Measurements from ENCODE around the gene S100A1. TPM values are rescaled to one million over a fixed set of nuclear protein-coding genes. Genes with fewer than 3 reads are reported as not detected.

Gene S100A1
- total RNA-seq, 1 donor from 2014 or later, result not detected

DNA sequence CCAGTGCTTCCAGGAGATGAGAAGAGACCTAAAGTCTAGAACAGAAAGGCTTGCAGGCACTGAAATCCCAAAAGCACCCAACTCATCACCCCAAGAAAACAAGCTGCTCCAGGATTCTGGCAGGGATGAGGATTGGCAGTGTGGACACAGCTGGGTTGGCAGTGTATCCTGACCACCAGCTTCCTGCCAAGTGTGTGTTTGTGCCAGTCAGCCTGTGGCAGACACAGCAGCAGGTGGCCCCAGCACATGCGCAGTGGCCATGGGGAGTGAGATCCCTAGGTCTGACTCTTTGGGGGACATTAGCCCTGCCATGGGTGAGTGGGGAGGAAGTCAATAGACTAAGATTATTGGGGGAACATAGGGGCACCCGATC is 21.6 kb downstream of the S100A1 start:
- DNase-seq (ENCODE audit: low spot score in 2 of 2), result peak in 1 of 2 donors; percentile 68
- Histone ChIP-seq H3K9me3 (no peaks in the 10 kb centered on the region), H3K4me3 (no peak overlapping the region), H3K4me1 (peaks cover 5 to 12% of the 10 kb centered on the region in 2 donors), H3K27me3 (no peaks in the 10 kb centered on the region), H3K36me3 (peaks cover 7 to 21% of the 10 kb centered on the region in 2 donors), H3K27ac (peak overlapping the region in 1 of 2 donors; percentile 29)
- TF ChIP-seq, protein P1, sequence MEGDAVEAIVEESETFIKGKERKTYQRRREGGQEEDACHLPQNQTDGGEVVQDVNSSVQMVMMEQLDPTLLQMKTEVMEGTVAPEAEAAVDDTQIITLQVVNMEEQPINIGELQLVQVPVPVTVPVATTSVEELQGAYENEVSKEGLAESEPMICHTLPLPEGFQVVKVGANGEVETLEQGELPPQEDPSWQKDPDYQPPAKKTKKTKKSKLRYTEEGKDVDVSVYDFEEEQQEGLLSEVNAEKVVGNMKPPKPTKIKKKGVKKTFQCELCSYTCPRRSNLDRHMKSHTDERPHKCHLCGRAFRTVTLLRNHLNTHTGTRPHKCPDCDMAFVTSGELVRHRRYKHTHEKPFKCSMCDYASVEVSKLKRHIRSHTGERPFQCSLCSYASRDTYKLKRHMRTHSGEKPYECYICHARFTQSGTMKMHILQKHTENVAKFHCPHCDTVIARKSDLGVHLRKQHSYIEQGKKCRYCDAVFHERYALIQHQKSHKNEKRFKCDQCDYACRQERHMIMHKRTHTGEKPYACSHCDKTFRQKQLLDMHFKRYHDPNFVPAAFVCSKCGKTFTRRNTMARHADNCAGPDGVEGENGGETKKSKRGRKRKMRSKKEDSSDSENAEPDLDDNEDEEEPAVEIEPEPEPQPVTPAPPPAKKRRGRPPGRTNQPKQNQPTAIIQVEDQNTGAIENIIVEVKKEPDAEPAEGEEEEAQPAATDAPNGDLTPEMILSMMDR (IDR thresholded peaks at IDR 0.05), result no peak
- intact Hi-C loops (cut with DNase I), result no loop called here

DNA sequence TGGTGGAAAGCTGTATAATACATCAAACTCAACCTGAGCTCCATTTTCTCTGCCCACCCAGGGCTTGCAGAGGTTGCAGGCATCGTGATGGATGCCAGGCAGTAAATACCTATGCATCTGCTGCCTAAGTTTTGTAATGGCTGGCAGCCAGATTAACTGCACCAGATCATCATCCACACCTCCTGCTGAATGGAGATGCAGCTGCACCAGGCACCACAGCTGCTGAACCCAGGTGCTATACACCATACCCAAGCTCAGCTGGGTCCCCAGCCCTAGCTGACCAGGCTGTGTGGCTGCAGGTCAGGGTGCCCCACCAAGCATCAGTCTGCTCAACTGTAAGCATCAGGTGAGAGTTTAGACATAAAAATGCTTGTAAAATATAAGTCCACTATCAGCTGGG is 23.5 kb downstream of the S100A1 start:
- no peak for DNase-seq (ENCODE audit: low spot score in 2 of 2)
- TF ChIP-seq, protein P1 (IDR thresholded peaks at IDR 0.05), result no peak
- intact Hi-C loops (cut with DNase I), result no loop called here
- Histone ChIP-seq H3K36me3 (peaks cover 0 to 1% of the 10 kb centered on the region in 2 donors), H3K4me1 (peaks cover 5 to 12% of the 10 kb centered on the region in 2 donors), H3K9me3 (no peaks in the 10 kb centered on the region), H3K4me3 (no peak overlapping the region), H3K27ac (no peak overlapping the region), H3K27me3 (no peaks in the 10 kb centered on the region)

DNA sequence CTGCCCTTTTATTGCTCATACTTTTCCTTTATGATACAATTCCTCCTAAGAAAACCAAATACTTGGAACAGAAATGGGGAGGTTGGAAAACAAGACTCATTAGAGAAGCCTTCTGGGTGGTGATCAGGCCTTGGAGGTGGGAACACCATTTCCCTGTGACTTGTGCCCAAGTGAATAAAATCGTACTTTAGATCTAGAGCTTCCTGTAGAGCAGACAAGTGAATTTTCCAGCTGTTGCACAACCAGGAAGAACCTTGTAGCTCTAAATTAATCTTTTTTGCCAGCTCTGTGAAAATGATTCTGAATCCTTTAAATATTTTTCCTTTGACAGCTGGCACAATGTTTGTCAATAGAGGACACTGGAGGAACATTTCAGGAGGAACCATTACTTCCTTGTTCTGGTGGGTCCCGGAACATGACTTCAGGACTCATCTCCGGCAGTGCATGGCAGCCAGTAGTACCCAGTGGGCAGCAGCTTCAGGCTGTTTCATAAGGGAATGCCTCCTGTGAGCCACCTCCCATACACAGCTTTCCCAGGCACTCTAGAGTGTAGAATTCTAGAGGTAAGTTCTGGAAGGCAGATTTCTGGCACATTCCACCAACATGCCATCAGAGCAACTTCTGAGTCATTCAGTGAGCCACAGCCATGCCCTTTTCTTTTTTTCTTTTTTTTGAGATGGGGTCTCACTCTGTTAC is 24.7 kb downstream of the S100A1 start:
- TF ChIP-seq, protein P1 (IDR thresholded peaks at IDR 0.05), result no peak
- Histone ChIP-seq H3K27ac (peak overlapping the region; percentile 51 to 53), H3K36me3 (no peaks in the 10 kb centered on the region), H3K4me1 (peaks cover 5 to 14% of the 10 kb centered on the region in 2 donors), H3K27me3 (no peaks in the 10 kb centered on the region), H3K9me3 (no peaks in the 10 kb centered on the region), H3K4me3 (no peak overlapping the region)
- intact Hi-C loops (cut with DNase I), result no loop called here
- no peak for DNase-seq (ENCODE audit: low spot score in 2 of 2)

DNA sequence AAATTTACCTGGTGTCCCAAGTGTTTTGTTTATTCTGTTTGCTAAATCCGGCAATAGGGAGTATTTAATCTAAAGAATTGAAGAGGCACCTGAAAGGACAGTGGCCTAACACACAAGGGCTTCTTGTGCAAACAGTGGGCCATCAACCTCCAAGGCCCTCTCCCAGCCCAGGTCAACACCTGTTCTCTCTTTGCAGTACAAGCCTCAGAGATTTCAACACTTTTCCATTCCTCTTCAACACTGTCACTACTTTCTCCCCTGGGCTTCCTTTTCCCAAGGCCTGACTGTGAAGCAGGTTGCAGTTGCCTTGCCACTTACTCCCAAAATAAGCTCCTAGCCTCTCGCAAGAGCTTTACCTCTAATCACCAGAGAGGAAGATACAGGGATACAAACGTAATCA is 27.1 kb downstream of the S100A1 start:
- H3K27ac ChIP-seq, result no peak overlapping the region
- intact Hi-C loops (cut with DNase I), result no loop called here
- DNase-seq (ENCODE audit: low spot score in 2 of 2), result no peak
- H3K36me3 ChIP-seq, result no peaks in the 10 kb centered on the region
- no peaks in the 10 kb centered on the region for H3K9me3 ChIP-seq
- TF ChIP-seq, protein P1 (IDR thresholded peaks at IDR 0.05), result no peak
- H3K4me3 ChIP-seq, result no peak overlapping the region
- no peaks in the 10 kb centered on the region for H3K27me3 ChIP-seq
- peaks cover 0 to 9% of the 10 kb centered on the region in 2 donors for H3K4me1 ChIP-seq

DNA sequence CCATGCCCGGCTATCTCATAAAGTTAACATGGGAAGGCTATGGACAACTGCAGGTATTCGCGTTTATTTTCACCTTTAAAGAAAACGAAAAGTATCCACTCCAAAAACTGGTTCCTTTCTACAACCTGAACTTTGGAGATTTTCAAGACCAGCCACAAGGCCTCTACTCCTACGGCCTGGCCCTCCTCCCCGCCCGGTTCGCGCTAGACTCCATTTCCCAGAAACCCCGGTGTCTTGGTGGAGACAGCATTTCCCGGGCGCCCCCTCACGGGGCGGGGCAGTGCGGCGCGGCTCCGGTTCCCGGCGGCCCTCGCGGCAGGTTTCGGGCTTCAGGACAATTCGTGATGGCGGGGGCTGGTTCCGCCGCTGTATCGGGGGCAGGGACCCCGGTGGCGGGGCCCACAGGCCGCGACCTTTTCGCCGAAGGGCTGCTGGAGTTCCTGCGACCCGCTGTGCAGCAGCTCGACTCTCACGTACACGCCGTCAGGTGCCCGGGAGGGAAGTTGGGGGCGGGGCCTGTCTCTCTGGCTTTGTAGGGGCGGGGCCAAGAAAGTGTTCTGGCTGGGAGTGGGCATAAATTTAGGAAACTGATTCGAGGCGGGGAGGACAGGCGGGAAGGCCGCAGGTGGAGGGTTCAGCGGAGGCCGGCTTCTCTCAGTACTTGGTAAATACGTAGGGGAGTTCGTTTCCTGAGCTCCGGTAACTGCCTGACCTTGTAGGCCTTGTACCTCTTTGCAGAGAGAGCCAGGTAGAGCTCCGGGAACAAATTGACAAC is 30.4 kb downstream of the S100A1 start, which contains the start of gene SNAPIN:
Gene SNAPIN, plus strand, starts transcription at position 304 of the 775 bp plus-strand sequence. Its CDS starts 41 bp downstream, at position 345.
- Histone ChIP-seq H3K27ac (peak within 1 kb of the TSS; percentile 93 to 94), H3K36me3 (peaks cover 29 to 31% of the 10 kb centered on the region in 2 donors), H3K9me3 (no peaks in the 10 kb centered on the region), H3K4me3 (peak within 1 kb of the TSS; percentile 73 to 91), H3K27me3 (no peaks in the 10 kb centered on the region), H3K4me1 (peaks cover 0 to 7% of the 10 kb centered on the region in 2 donors)
- peak; percentile 73 to 96 for DNase-seq (ENCODE audit: low spot score in 2 of 2)
- TF ChIP-seq, protein P1 (IDR thresholded peaks at IDR 0.05), result peak in 1 of 3 experiments; percentile 22
- intact Hi-C loops (cut with DNase I), result no loop called here
